DMS79 treated with DMSO at 0.1 percent for 48 hours (cell line): ENCODE data around the gene VENTX.

Experiments used
- DNase-seq: peaks from one replicate; lab custom pipeline; 2025; lab: John Stamatoyannopoulos, UW

Gene VENTX

GRCh38 chr10:133285217-133285616, 47.6 kb downstream of the VENTX start:
- no peak for DNase-seq

- no peak for DNase-seq
Observed at GRCh38 chr10:133286366-133286765, 48.7 kb downstream of the VENTX start.

DNA sequence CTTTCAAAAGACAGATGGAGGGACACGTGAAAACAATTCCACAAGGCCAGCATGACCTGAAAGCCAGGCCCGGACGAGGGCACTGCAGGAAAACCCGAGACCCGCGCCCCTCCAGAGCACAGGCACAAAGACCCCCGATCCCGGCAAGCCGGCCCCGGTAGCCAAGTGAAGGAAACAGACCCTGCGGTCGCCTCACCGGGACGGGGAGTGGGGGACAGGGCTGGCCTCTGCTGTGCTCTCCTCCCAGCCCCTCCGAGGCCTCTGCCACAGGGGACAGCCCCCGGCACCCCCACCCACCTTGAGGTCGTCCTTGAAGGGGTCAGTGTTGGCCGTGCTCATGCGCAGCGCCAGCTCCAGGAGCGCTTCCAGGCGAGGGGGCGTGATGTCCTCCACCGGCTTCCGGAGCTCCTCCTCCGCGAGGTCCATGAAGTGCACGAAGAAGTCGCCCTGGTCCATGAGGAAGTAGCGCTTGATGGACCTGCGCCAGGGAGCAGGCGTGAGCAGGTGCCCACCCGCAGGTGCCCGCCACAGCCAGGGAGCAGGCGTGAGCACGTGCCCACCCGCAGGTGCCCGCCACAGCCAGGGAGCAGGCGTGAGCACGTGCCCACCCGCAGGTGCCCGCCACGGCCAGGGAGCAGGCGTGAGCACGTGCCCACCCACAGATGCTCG, 50.3 kb downstream of the VENTX start:
- DNase-seq = no peak

DNA sequence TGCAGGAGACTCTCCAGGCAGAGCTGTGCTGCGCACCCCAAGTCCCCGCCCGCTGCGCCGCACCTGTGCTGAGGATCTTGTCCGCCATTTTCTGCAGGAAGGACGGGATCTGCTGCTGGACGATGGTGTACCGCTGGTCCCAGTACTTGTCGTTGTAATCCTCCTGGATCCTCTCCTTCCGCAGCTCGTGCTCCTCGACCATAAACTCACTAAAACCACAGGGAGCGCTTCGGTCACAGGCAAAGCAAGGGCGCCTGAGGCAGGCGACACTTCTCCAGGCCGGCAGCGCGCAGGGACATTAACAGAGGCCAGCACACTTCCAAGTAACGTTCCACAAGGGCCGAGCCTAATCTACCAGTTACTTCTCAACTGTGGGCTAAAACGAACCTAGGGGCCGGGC, 52.1 kb downstream of the VENTX start:
- DNase-seq = no peak
